ENCODE results near the gene CLN6. TPM values are rescaled to one million over a fixed set of nuclear protein-coding genes. Genes with fewer than 3 reads are reported as not detected.
"Not testable (repeated sequence)": the region's sequence is repeated elsewhere in the genome, so short reads cannot be mapped to it uniquely, and the experiment has no call there.

Gene CLN6
- total RNA-seq, 1 experiment from 2014 or later, result 38.8 TPM

DNA sequence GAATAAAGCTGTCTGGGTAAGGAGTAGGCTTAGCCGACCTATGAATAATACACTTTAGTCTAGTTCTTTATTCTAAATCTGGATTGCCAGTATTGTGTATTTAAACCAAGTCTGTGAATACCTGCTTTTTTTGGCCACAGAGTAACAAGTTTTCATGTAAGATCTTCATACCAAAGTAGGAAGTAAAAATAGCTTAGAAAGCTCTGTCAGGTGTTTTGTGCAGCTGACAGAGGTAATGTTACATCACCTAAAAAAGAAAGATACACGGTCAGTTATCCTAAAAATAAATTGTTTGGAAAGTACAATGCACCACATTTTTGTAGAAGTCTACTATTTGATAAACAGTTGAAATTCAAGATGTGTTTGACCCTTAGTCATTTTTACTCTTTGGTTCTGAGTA is 40.9 kb downstream of the CLN6 start:
- no peaks in the 10 kb centered on the region for H3K27me3 ChIP-seq
- 0 out of 2 replicates have a peak, but pooled peaks cover 4% of the 10 kb centered on the region for H3K9me3 ChIP-seq
- no peak overlapping the region for H3K4me3 ChIP-seq
- H3K36me3 ChIP-seq, result peaks cover 72% of the 10 kb centered on the region
- no peak for DNase-seq

DNA sequence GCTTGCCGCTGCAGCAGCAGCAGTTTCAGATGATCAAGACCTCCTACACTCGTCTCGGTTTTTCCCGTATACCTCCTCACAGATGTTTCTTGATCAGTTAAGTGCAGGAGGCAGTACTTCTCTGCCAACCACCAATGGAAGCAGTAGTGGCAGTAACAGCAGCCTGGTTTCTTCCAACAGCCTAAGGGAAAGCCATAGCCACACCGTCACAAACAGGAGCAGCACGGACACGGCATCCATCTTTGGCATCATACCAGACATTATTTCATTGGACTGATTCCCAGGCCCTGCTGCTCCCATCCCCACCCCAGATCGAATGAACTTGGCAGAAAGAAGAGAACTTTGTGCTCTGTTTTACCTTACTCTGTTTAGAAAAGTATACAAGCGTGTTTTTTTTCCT is 42.0 kb downstream of the CLN6 start:
- Histone ChIP-seq H3K27me3 (no peaks in the 10 kb centered on the region), H3K9me3 (0 out of 2 replicates have a peak, but pooled peaks cover 4% of the 10 kb centered on the region), H3K4me3 (no peak overlapping the region), H3K36me3 (peaks cover 69% of the 10 kb centered on the region)
- DNase-seq, result peak; percentile 40

DNA sequence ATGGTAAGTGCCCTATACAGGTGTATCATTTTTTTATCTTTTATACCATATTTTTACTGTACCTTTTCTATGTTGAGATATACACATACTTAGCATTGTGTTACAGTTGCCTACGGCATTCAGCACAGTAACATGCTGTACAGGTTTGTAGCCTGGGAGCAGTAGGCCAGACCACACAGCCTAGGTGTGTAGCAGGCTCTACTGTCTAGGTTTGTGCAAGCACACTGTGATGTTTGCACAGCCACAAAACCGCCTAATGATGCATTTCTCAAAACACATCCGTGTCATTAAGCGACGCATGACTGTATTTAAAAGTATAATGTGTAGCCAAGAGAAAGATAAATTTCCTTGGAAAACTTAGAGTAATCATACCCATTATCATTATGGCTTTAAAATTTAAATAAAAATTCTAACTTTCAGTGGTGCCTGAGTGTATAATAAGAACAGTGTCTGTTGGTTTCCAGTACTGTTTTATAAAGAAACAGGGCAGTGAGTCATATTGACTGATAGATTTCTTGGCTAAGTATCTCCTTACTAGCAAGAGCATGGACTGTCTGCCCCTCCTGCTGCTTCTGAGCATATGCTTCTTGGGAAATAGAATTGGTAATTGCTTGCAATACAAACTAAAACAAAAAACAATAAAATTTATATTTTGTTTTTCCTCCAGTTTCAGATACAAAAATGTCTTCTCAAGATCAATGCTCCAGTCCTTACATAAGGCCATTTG is 42.7 kb downstream of the CLN6 start:
- Histone ChIP-seq H3K4me3 (no peak overlapping the region), H3K36me3 (peaks cover 64% of the 10 kb centered on the region), H3K27me3 (no peaks in the 10 kb centered on the region), H3K9me3 (0 out of 2 replicates have a peak, but pooled peaks cover 4% of the 10 kb centered on the region)
- peak; percentile 63 for DNase-seq

- no peaks in the 10 kb centered on the region for H3K27me3 ChIP-seq
- H3K9me3 ChIP-seq, result 0 out of 2 replicates have a peak, but pooled peaks cover 4% of the 10 kb centered on the region
- H3K4me3 ChIP-seq, result no peak overlapping the region
- peaks cover 67% of the 10 kb centered on the region for H3K36me3 ChIP-seq
- no peak for DNase-seq
These were observed 44.7 kb downstream of the CLN6 start for GRCh38 chr15:68184616-68185480.

DNA sequence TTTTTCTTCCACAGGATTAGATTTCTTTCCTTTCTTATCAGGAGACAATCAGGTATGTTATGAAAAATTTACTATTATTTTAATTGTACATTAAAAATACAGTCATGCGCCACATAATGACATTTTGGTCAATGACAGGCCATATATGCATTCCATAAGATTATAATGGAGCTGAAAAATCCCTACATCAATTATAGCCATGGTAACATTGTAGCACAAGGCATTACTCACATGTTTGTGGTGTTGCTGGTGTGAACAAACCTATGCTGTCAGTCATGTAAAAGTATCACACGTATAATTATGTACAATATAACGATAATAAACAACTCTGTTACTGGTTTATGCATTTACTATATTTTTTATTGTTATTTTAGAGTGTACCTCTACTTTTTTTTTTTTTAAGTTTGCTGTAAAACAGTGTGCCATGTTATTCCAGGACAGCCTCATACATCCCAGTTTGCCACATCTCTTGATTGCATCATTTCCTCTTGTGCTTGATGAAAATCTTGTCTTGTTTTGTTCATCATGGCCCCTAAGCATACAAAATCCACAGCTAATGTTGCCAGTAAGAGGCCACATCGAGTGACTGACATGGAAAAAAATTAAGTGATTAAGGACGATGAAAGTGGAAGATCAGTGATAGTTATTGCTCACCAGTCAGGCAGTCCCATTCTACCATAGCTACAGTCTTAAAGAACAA is 45.8 kb downstream of the CLN6 start:
- Histone ChIP-seq H3K27me3 (no peaks in the 10 kb centered on the region), H3K9me3 (0 out of 2 replicates have a peak, but pooled peaks cover 4% of the 10 kb centered on the region), H3K36me3 (peaks cover 56% of the 10 kb centered on the region), H3K4me3 (no peak overlapping the region)
- DNase-seq, result no peak

DNA sequence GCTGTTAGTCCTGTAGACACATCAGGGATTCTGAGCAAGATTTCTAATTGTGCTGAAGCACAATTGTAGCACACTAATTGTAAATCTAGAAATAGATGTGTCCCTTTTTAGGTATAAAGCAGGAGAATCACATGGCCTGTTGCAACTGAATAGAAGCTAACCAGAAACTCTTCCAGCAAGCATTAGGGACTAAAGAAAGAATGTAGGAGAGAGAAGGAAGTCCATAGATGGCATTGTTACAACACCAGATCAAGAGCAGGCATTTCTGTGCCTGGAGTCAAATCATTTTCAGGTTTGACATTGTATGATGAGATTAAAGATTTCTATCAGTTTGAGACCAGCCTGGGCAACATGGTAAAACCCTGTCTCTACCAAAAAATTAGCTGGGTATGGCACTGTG is 51.8 kb downstream of the CLN6 start:
- no peak for DNase-seq
- Histone ChIP-seq H3K36me3 (peaks cover 35% of the 10 kb centered on the region), H3K4me3 (no peak overlapping the region), H3K27me3 (no peaks in the 10 kb centered on the region), H3K9me3 (no peaks in the 10 kb centered on the region)

GRCh38 chr15:68176601-68177000 is 52.9 kb downstream of the CLN6 start:
- Histone ChIP-seq H3K27me3 (no peaks in the 10 kb centered on the region), H3K4me3 (no peak overlapping the region), H3K9me3 (no peaks in the 10 kb centered on the region), H3K36me3 (peaks cover 31% of the 10 kb centered on the region)
- DNase-seq, result no peak

DNA sequence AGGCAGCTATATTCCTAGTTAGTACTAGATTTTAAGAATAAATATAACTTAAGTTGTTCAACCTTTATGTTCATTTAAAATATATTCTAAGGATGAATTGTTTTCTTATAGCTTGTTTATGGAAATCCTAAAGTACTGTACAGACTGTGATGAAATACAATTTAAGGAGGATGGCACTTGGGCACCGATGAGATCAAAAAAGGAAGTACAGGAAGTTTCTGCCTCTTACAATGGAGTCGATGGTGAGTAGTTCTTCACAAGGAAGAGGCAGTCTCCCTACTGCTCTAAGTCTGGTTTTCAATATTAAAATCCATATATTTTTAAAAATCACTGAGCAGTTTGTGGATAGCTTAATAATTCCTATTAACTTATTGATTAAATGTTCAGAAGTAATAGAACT is 54.0 kb downstream of the CLN6 start:
- no peak for DNase-seq
- no peaks in the 10 kb centered on the region for H3K9me3 ChIP-seq
- H3K4me3 ChIP-seq, result no peak overlapping the region
- H3K27me3 ChIP-seq, result no peaks in the 10 kb centered on the region
- peaks cover 22% of the 10 kb centered on the region for H3K36me3 ChIP-seq

DNA sequence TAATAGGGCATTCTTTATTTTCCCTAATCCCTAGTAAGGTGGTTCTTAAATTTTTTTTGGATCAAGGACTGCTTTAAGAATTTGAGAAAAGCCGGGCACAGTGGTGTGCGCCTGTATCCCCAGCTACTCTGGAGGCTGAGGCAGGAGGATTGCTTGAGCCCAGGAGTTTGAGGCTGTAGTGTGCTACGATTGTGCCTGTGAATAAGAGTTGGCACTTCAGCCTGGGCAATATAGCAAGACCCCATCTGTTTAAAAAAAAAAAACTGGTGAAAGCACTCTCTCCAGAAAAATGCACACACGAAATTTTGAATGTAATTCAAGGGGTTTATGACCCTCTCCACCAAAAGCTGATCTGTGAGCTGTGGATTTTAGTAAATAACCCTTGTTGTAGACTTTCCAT is 56.4 kb downstream of the CLN6 start:
- Histone ChIP-seq H3K4me3 (no peak overlapping the region), H3K9me3 (no peaks in the 10 kb centered on the region), H3K27me3 (no peaks in the 10 kb centered on the region), H3K36me3 (peaks cover 31% of the 10 kb centered on the region)
- no peak for DNase-seq

- not testable (repeated sequence) for DNase-seq, H3K4me3 ChIP-seq, H3K9me3 ChIP-seq, H3K27me3 ChIP-seq
- H3K36me3 ChIP-seq, result peaks cover 29% of the 10 kb centered on the region
These were observed 57.5 kb downstream of the CLN6 start for GRCh38 chr15:68172037-68172436.

DNA sequence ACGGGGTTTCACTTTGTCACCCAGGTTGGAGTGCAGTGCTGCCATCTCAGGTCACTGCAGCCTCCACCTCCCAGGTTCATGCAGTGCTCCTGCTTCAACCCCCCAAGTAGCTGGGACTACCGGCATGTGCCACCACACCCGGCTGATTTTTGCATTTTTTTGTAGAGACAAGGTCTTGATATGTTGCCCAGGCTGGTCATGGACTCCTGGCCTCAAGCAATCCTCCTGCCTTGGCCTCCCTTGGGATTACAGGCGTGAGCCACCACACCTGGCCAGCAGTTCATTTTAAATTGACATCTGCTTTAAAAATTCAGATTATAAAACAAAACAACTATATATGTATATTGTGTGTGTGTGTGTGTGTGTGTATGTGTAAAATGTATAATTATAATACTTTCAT is 62.7 kb downstream of the CLN6 start:
- Histone ChIP-seq H3K4me3 (no peak overlapping the region), H3K36me3 (peaks cover 19% of the 10 kb centered on the region), H3K9me3 (no peaks in the 10 kb centered on the region), H3K27me3 (no peaks in the 10 kb centered on the region)
- no peak for DNase-seq

- Histone ChIP-seq H3K4me3 (no peak overlapping the region), H3K27me3 (no peaks in the 10 kb centered on the region), H3K9me3 (no peaks in the 10 kb centered on the region), H3K36me3 (peaks cover 30% of the 10 kb centered on the region)
- no peak for DNase-seq
These were observed 66.3 kb downstream of the CLN6 start for GRCh38 chr15:68163191-68163590.

GRCh38 chr15:68158046-68158628 is 71.4 kb downstream of the CLN6 start:
- Histone ChIP-seq H3K27me3 (no peaks in the 10 kb centered on the region), H3K36me3 (peaks cover 25% of the 10 kb centered on the region), H3K4me3 (no peak overlapping the region), H3K9me3 (no peaks in the 10 kb centered on the region)
- DNase-seq, result no peak

DNA sequence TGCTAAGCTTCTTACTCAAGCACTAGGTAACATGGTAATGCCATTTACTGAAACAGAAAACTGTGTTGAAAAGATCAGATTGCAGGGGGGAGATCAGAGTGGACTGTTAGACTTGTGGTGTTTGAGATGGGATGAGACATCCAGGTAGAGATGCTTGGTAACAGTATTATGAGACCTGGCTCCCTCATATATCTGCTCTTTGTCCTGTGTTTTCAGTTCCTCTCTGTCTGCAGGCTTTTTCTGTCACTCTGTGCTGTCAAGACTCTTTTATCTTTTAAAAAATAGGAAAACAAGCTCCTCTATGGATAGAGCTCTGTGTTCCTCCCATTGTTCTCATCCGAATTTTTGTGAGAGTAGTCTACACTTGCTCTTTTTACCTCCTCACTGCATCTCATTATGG is 72.5 kb downstream of the CLN6 start:
- Histone ChIP-seq H3K9me3 (no peaks in the 10 kb centered on the region), H3K27me3 (no peaks in the 10 kb centered on the region), H3K36me3 (peaks cover 25% of the 10 kb centered on the region), H3K4me3 (no peak overlapping the region)
- DNase-seq, result no peak
